Stimulated activated CD8-positive, alpha-beta memory T cell treated with anti-CD3 and anti-CD28 coated beads, Interleukin-4, amount 100 ng/mL, for 4 hours (primary cell): ENCODE results near the gene CGB8.
"Not testable (repeated sequence)": the region's sequence is repeated elsewhere in the genome, so short reads cannot be mapped to it uniquely, and the experiment has no call there.

Experiments used
- DNase-seq, 2 donors: peaks; one replicate each; pipeline ENCODE4 v3.0.0-alpha.2; 2020; ENCODE audit warnings: low read depth in 2 of 2, low spot score in 1 of 2

CGB8 gene

GRCh38 chr19:49064768-49065611, 16.1 kb upstream of the CGB8 start, which contains the start of gene NTF4:
Gene NTF4 (minus strand): TSS chr19:49064818. CDS start chr19:49061997, 2,821 bp downstream.
- DNase-seq, result no peak

DNA sequence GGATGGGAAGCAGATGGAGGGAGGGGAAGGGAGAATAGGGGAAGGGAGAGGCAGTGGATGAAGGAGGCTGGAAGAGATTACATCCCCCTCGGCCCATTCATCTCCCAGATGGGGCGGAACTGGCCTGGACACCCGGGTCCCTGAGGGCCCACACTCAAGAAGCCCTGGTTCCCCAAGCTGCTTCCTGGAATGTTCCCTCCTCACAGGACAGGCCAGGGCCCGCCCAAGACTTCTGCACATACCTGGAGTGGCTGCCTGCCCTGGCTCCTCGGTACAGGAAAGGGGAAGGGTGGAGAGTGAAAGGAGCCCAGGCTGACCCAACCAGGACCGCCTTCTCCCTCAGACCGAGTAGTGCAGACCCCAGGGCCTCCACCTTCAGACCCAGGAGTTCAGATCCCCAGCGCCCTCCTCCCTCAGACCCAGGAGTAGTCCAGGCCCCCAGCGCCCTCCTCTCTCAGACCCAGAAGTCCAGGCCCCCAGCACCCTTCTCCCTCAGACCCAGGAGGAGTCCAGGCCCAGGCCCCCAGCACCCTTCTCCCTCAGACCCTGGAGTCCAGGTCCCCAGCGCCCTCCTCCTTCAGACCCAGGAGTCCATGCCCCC, 15.2 kb upstream of the CGB8 start:
- DNase-seq, result no peak

DNA sequence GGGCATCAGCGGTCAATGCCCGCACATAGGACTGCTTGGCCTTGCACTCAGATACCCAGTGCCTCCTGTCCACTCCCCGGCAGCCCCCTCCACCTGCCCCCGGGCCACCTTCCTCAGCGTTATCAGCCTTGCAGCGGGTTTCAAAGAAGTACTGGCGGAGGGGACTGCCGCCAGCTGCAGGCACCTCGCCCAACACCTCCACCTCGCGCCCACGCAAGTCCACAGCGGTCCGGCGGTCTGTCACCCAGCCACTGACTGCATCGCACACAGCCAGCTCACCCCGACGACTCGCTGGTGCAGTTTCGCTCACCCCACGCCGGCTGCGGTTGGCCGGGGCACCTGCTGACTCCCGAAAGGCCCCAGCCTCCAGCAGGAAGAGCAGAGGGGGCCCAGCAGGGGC, 12.5 kb upstream of the CGB8 start:
- no peak for DNase-seq

DNA sequence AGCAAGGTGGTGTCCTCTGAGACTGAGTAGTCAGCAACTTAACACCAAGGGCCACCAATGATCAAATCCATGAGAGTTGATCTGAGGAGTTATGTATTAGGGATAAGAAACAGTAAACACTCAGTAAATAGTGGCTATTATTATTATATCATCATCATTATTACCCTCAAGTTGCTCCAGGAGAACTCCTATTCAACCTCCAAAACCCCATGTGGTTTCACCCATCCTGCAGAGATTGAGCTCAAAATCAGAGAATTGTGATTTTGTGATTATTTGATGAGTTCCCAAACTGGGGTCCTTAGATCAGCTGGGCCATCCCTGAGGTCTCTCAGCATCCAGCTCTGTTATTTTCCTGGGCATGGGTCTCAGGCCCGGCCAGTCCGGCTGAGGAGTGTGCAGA, 12.1 kb upstream of the CGB8 start:
- DNase-seq, result no peak

DNA sequence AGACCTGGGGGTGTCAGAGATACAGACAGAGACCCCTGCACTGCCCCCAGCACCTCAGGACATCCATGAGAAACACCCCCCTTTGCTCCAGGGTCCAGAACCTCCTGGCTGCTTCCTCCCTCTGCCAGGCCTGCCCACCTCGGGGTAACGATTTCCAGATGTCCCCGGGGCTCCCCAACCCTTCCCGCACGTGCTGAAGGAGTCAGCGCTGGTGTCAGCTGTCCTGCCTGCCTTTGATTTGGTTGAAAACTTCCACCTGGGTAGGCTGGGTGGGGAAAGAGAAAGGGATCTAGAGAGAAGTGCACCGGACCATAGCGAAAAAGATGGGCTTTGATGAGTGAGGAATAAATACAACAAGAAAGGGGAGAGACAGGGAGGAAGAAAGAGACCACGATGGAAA, 10.1 kb upstream of the CGB8 start:
- DNase-seq, result no peak

DNA sequence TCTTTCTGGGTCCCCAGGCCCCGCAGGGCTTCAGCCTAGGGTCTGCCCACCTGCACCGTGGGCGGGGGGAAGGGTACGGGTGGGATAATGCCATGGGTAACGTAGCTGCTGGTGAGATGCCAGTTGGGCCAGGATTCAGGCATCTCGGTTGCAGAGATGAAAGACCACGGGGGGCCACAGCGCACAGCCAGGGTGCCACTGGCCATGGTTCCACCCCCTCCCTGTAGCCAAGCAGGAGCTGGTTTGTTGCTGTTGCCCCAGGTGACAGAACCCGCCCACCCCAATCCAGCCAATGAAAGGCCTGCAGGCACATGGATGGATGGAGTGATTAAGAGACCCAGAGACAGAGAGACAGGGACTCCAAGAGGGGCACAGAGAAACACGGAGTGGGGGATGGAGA, 9.7 kb upstream of the CGB8 start:
- no peak for DNase-seq

DNA sequence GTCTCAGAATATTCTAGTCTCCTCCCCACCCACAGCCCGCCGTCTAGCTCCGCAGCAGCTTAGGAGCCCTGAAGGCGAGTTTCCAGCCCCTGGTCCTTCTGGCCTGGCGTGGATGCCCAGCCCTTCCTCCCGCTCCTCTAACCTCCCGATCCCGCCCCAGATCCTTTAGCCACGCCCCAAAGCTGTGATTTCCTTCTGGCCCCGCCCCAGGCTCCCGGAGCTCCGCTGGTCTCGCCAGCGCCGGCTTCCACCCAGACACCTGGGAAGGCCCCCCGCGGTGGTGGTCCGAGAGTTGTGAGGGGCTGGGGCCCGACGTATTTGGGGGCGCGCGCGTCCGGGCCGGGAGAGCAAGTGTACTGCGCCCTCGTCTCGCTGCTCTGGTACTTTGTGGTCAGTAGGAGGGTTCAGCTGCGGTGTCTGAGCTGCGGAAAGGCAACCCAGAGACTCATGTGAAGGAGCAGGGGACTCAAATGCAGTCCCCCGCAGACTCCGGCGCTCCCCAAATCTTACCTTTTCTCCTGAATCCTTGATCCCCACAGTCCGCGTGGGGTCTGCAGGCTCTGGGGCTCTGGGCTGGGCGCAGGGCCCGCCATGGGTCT, 8.8 kb upstream of the CGB8 start, which contains the start of gene CGB7:
CGB7 (minus strand) TSS at position 114 of the 599 bp plus-strand sequence. CDS start 2,374 bp downstream, outside the sequence.
- DNase-seq, result no peak

DNA sequence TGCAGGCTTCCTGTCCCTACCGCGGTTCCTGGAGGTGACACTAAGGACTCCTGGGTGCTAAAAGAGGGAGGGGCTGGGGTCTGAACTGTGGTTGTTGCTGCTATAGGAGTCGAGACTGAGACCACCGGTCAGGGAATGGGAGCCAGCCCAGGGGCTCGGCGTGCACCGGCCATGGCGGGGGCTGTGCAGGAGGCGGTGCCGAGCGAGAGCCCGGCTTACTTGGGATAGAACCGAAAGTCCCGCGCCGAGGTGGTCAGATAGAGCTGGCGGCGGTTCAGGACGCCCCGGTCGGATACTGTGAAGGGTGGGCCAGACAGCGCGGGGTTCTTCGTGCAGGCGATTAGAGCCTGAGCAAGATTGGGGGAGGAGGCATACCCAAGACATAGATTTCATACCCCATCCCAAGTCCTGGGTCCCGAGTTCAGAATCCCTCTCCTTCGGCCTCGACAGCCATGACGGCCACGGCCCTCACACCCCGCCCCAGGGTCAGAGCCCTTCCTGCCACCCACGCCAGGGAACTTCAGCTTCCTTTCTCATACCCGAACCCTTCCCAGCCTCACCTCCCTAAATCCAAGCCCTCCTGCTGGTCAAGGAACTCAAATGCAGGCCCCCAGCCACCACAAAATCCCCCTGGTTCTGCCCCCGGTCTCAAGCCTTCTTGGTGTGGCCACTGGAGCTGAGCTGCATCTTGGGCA, 8.1 kb upstream of the CGB8 start:
- not testable (repeated sequence) for DNase-seq

DNA sequence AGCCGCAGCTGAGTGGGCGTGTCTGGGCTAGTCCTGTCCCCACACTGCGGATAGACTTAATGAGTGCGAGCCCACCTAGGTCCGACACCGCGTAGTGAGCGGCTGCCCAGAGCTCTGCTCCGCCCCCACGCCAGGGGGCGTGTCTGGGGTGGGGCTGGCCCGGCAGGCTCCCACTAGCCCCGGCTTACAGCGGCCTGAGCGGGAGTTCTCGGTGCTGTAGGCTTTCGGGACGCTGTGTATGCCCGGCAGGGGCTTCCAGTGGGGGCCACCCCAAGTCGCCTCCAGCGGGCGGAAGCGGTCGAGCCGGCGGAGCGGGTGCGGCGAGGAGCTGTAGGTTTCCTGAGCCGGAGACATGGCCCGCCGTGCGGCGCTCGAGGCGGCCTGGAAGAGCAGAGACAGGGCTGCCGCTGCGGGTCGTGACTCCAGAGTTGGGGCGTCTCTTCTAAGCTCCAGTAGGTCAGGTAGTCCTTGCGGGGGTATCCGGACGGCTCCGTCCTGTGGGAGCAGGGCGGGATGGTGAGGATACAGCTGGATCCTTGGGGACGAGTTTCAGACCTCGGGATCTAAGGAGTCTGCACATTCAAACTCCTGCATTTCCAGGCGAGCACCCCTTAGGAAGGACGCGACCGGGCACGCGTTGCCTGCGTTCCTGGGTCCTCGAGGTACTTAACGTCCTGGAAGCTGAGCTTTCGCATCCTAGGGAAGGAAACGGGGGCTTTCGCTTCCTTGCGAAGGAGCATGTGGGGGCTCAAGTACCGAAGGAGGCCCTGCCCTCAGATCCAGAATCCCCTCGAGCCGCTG, 7.4 kb upstream of the CGB8 start:
- DNase-seq, result peak in 1 of 2 donors; percentile 23

DNA sequence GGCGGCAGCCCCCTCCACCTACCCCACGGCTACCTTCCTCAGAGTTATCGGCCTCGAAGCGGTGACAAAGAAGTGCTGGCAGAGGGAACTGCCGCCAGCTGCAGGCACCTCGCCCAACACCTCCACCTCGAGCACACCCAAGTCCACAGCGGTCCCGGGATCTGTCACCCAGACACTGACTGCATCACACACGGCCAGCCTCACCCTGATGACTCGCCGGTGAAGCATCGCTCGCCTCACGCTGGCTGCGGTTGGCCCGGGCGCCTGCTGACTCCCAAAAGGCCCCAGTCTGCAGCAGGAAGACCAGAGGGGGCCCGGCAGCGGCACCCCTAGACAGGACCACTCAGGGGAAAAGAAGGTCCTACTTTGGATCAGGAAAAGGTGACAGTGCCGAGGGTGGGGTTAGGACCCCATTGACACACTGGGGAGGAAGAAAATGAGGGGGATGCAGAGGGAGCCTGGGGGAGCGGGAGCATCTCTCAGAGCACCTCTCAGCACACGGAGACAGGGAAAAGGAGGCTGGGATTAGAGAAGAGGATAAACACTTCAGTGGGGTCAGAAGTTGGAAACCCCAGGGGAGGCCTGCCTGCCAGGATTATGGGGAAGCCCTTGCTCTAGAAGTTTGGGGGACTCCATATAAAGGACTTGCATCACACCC, 1.6 kb upstream of the CGB8 start:
- DNase-seq, result not testable (repeated sequence)

- not testable (repeated sequence) for DNase-seq
Observed at GRCh38 chr19:49049834-49050233, 923 bp upstream of the CGB8 start.

DNA sequence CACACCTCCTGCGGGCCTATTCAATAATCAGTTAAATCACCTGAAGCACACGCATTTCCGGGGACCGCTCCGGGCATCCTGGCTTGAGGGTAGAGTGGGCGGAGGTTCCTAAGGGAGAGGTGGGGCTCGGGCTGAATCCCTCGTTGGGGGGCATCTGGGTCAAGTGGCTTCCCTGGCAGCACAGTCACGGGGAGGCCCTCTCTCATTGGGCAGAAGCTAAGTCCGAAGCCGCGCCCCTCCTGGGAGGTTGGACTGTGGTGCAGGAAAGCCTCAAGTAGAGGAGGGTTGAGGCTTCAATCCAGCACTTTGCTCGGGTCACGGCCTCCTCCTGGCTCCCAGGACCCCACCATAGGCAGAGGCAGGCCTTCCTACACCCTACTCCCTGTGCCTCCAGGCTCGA, 5.4 kb downstream of the CGB8 start, which contains the start of gene CGB5:
CGB5 (plus strand) TSS at position 301 of the 400 bp plus-strand sequence. CDS start 362 bp downstream, outside the sequence.
- not testable (repeated sequence) for DNase-seq

DNA sequence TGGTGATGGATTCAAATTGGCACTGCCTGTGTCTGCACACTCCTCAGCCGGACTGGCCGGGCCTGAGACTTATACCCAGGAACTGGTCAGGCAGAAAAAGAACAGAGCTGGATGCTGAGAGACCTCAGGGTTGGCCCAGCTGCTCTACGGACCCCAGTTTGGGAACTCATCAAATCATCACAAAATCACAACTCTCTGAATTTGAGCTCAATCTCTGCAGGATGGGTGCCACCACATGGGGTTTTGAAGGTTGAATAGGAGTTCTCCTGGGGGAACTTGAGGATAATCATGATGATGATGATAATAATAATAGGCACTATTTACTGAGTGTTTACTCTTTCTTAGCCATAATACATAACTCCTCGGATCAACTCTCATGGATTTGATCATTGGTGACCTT, 6.2 kb downstream of the CGB8 start:
- DNase-seq, result not testable (repeated sequence)

GRCh38 chr19:49042177-49042576, 6.7 kb downstream of the CGB8 start:
- DNase-seq, result no peak

DNA sequence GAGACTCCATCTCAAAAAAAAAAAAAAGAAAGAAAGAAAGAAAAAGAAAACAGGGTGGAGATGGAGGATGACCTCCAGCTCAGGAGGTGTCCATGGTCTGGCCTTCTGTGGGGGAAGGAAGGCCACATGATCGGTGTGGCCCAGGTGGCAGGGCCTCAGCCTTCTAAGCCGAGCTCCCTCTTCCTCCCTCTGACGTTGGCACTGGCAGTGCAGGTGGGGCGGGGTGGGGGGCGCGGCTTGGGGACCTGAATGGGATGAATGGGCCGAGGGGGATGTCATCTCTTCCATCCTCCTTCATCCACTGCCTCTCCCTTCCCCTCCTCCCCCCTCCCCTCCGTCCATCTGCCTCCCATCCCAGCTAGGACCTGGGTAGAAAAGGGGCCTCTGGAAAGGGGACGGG, 9.2 kb downstream of the CGB8 start:
- not testable (repeated sequence) for DNase-seq

GRCh38 chr19:49038557-49039276, 10.2 kb downstream of the CGB8 start:
- DNase-seq, result not testable (repeated sequence)

- DNase-seq, result not testable (repeated sequence)
Observed at GRCh38 chr19:49038111-49038510, 10.8 kb downstream of the CGB8 start.

GRCh38 chr19:49036815-49037214, 12.1 kb downstream of the CGB8 start, which contains the start of gene CGB1:
Gene CGB1 (minus strand): TSS chr19:49036895. CDS start chr19:49036711, 184 bp downstream.
- DNase-seq, result not testable (repeated sequence)
